B cell (primary cell): ENCODE data around the gene CLCA1. TPM values are rescaled to one million over a fixed set of nuclear protein-coding genes. Genes with fewer than 3 reads are reported as not detected.

Experiments used
- ATAC-seq: fragments of 200-7000 bp; cut with Tn5 transposase; one replicate; pipeline ENCODE4 v1.10.0; 2021; ENCODE audit warnings: low read depth, mild to moderate bottlenecking, moderate number of reproducible peaks, moderate library complexity
- CTCF ChIA-PET: fragments of 350-600 bp; sonication (Branson Sonifier 250); formaldehyde crosslinking; loops from one replicate; lab custom pipeline; 2021; ENCODE audit warnings: antibody characterized with exemption, inconsistent platforms; lab: Charles Lee
- POLR2A ChIA-PET: fragments of 350-600 bp; sonication (Branson Sonifier 250); formaldehyde crosslinking; loops from one replicate; lab custom pipeline; 2021; ENCODE audit warnings: antibody characterized with exemption; lab: Charles Lee
- DNase-seq: peaks from one replicate; pipeline ENCODE4 v3.0.0; 2013
- H2AFZ ChIP-seq: 2 replicates; pipeline ENCODE4 v1.6.1; 2012; ENCODE audit warnings: mild to moderate bottlenecking, low read depth, low read length; ENCODE audit not compliant: insufficient read depth, poor library complexity, severe bottlenecking
- H3K27ac ChIP-seq, 2 donors: 1 replicate in 1 of 2; 2 replicates in 1 of 2; pipeline ENCODE4 v1.5.1; 2012 to 2013; ENCODE audit warnings: low read length in 2 of 2, mild to moderate bottlenecking in 2 of 2, moderate library complexity in 1 of 2
- H3K27me3 ChIP-seq, 4 experiments: fragments of 200-600 bp in 1 of 4; sonication (generic) in 1 of 4; replicated peaks in 1 of 4; 1 replicate in 2 of 4; 2 replicates in 2 of 4; pipeline versions ENCODE4 v1.6.1 to v1.7.0; 2013 to 2016; ENCODE audit warnings: low read length in 3 of 4, mild to moderate bottlenecking in 2 of 4, mixed read lengths in 1 of 4, moderate library complexity in 1 of 4; ENCODE audit not compliant: insufficient read depth in 4 of 4, control insufficient read depth in 3 of 4; ENCODE audit errors: control extremely low read depth in 1 of 4
- H3K36me3 ChIP-seq, 2 experiments: replicated peaks in 1 of 2; 1 replicate in 1 of 2; 2 replicates in 1 of 2; pipeline versions ENCODE4 v1.6.1 to v1.7.1; 2013; ENCODE audit warnings: low read length in 1 of 2; ENCODE audit not compliant: insufficient read depth in 2 of 2, control insufficient read depth in 1 of 2; ENCODE audit errors: control extremely low read depth in 1 of 2, extremely low read depth in 1 of 2
- H3K4me1 ChIP-seq, 2 donors: fragments of 200-600 bp in 1 of 2; sonication (generic) in 1 of 2; 1 replicate in 1 of 2; 2 replicates in 1 of 2; pipeline versions ENCODE4 v1.5.1 to v1.6.1; 2013 to 2017; ENCODE audit warnings: low read length in 2 of 2; ENCODE audit not compliant: control insufficient read depth in 2 of 2, insufficient read depth in 2 of 2
- H3K4me2 ChIP-seq: replicated peaks from 2 replicates; pipeline ENCODE3; 2012; ENCODE audit warnings: mild to moderate bottlenecking, low read depth, low read length; ENCODE audit not compliant: poor library complexity, severe bottlenecking
- H3K4me3 ChIP-seq, 5 experiments: fragments of 200-600 bp in 1 of 5; sonication (generic) in 1 of 5; 1 replicate in 3 of 5; 2 replicates in 2 of 5; pipeline versions ENCODE4 v1.5.1 to v1.7.0; 2011 to 2016; ENCODE audit warnings: low read length in 4 of 5, mild to moderate bottlenecking in 4 of 5, low read depth in 2 of 5, control low read depth in 1 of 5, moderate library complexity in 1 of 5; ENCODE audit not compliant: insufficient read depth in 1 of 5; ENCODE audit errors: control extremely low read depth in 1 of 5, extremely low read depth in 1 of 5
- H3K79me2 ChIP-seq: fragments of 200-600 bp; sonication (generic); one replicate; pipeline ENCODE4 v1.6.0; 2016; ENCODE audit warnings: low read length; ENCODE audit not compliant: control insufficient read depth, insufficient read depth
- H3K9ac ChIP-seq: fragments of 200-600 bp; sonication (generic); 2 replicates; pipeline ENCODE4 v1.6.1; 2017; ENCODE audit warnings: mild to moderate bottlenecking, low read length, moderate library complexity
- H3K9me3 ChIP-seq, 3 donors: one replicate each; pipeline versions ENCODE4 v1.6.1 to v1.7.1; 2013; ENCODE audit warnings: low read length in 2 of 3; ENCODE audit not compliant: control insufficient read depth in 2 of 3, insufficient read depth in 1 of 3; ENCODE audit errors: control extremely low read depth in 1 of 3
- H4K20me1 ChIP-seq: 2 replicates; pipeline ENCODE4 v1.6.0; 2012; ENCODE audit warnings: mild to moderate bottlenecking, low read length; ENCODE audit not compliant: insufficient read depth, control insufficient read depth, poor library complexity, severe bottlenecking
- H3K27ac Mint-ChIP-seq: one replicate; pipeline ENCODE4 v1.8.0; 2021; ENCODE audit warnings: mixed read lengths
- H3K27me3 Mint-ChIP-seq: one replicate; pipeline ENCODE4 v1.8.0; 2021; ENCODE audit warnings: mixed read lengths
- H3K4me1 Mint-ChIP-seq: one replicate; pipeline ENCODE4 v1.8.0; 2021; ENCODE audit warnings: mixed read lengths
- H3K4me3 Mint-ChIP-seq: one replicate; pipeline ENCODE4 v1.8.0; 2021; ENCODE audit warnings: mixed read lengths
- H3K9me3 Mint-ChIP-seq: one replicate; pipeline ENCODE4 v1.8.0; 2022; ENCODE audit warnings: mixed read lengths; ENCODE audit not compliant: insufficient read depth
- EZH2 ChIP-seq: IDR thresholded peaks from 2 replicates; pipeline ENCODE4 v1.6.1; 2012; ENCODE audit warnings: borderline replicate concordance, low read depth, mild to moderate bottlenecking, moderate library complexity, low read length; ENCODE audit not compliant: insufficient read depth, poor library complexity, severe bottlenecking
- WGBS: methylation state at CpG from one replicate; pipeline ENCODE4 v1.1.5; 2013; ENCODE audit warnings: missing lambda C conversion rate; ENCODE audit not compliant: insufficient coverage; 5-methylcytosine and 5-hydroxymethylcytosine counted together
- intact Hi-C: fragments of 100-400 bp; cut with micrococcal nuclease; formaldehyde crosslinking; loops from one replicate; pipeline ENCODE4 v1.10.0; 2022
- polyA plus RNA-seq: library from polyadenylated mRNA; depleted of rRNA; stranded (reverse); fragments of >200 nt; gene quantifications from 2 replicates; pipeline ENCODE4 v1.2.3, GENCODE V29; 2012
- total RNA-seq, 2 donors: library from RNA; stranded (reverse); fragments of 120-200 nt in 1 of 2; gene quantifications; 1 replicate in 1 of 2; 2 replicates in 1 of 2; pipeline versions ENCODE4 v1.2.3 to v1.2.4, GENCODE V29; 2013 to 2022
- TF ChIP-seq, protein P1 (sequence below): fragments of 200-600 bp; IDR thresholded peaks from one replicate; pipeline ENCODE4 v1.8.0; 2022; ENCODE audit warnings: antibody characterized with exemption, mild to moderate bottlenecking

Gene CLCA1
- total and polyA plus RNA-seq, 2 donors (not counting 1 experiment from before 2014, with no cell fraction given) = not detected

- WGBS = no CpG with 5 or more reads among the region's 2 CpGs
- no peak for ATAC-seq
- H3K4me3 Mint-ChIP-seq = no peak overlapping the region
These were observed 33.4 kb upstream of the CLCA1 start for GRCh38 chr1:86435327-86435726.

GRCh38 chr1:86436041-86436440 is 32.7 kb upstream of the CLCA1 start:
- H3K79me2 ChIP-seq = no peaks in the 10 kb centered on the region
- H3K9me3 Mint-ChIP-seq = no peaks in the 10 kb centered on the region
- intact Hi-C loops = no loop called here
- no peak overlapping the region for H3K27ac Mint-ChIP-seq
- H2AFZ ChIP-seq = no peak overlapping the region
- H3K4me3 ChIP-seq = no peak overlapping the region
- TF ChIP-seq, protein P1, sequence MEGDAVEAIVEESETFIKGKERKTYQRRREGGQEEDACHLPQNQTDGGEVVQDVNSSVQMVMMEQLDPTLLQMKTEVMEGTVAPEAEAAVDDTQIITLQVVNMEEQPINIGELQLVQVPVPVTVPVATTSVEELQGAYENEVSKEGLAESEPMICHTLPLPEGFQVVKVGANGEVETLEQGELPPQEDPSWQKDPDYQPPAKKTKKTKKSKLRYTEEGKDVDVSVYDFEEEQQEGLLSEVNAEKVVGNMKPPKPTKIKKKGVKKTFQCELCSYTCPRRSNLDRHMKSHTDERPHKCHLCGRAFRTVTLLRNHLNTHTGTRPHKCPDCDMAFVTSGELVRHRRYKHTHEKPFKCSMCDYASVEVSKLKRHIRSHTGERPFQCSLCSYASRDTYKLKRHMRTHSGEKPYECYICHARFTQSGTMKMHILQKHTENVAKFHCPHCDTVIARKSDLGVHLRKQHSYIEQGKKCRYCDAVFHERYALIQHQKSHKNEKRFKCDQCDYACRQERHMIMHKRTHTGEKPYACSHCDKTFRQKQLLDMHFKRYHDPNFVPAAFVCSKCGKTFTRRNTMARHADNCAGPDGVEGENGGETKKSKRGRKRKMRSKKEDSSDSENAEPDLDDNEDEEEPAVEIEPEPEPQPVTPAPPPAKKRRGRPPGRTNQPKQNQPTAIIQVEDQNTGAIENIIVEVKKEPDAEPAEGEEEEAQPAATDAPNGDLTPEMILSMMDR = no peak
- no peak for TF ChIP-seq EZH2
- H4K20me1 ChIP-seq = no peaks in the 10 kb centered on the region
- no peaks in the 10 kb centered on the region for H3K36me3 ChIP-seq
- H3K9me3 ChIP-seq = no peaks in the 10 kb centered on the region
- WGBS = 0% methylated on average over 1 of the region's 2 CpGs
- no peaks in the 10 kb centered on the region for H3K4me1 ChIP-seq
- no peak overlapping the region for H3K4me2 ChIP-seq
- no peak overlapping the region for H3K4me3 Mint-ChIP-seq
- POLR2A ChIA-PET = no interaction called here
- ATAC-seq (no peak), DNase-seq (no peak)
- CTCF ChIA-PET = no interaction called here
- no peak overlapping the region for H3K9ac ChIP-seq
- no peaks in the 10 kb centered on the region for H3K4me1 Mint-ChIP-seq
- H3K27me3 ChIP-seq = peaks cover 0 to 5% (median 2%) of the 10 kb centered on the region in 4 experiments
- H3K27me3 Mint-ChIP-seq = peaks cover 21% of the 10 kb centered on the region
- no peak overlapping the region for H3K27ac ChIP-seq

More at GRCh38 chr1:86435327-86435726, 33.4 kb upstream of the CLCA1 start:
- no peak overlapping the region for H3K4me3 ChIP-seq
- peaks cover 0 to 5% (median 2%) of the 10 kb centered on the region in 4 experiments for H3K27me3 ChIP-seq
- no peaks in the 10 kb centered on the region for H3K79me2 ChIP-seq
- Mint-ChIP-seq H3K27ac (no peak overlapping the region), H3K9me3 (no peaks in the 10 kb centered on the region), H3K27me3 (peaks cover 21% of the 10 kb centered on the region), H3K4me1 (no peaks in the 10 kb centered on the region)
- ChIA-PET CTCF (no interaction called here), POLR2A (interaction anchor here (0.6 kb wide), 1 partner anchor 320 kb away, joined by 3 read pairs; no protein-coding TSS in a partner anchor)
- H3K9ac ChIP-seq = no peak overlapping the region
- H3K4me1 ChIP-seq = no peaks in the 10 kb centered on the region
- no peak overlapping the region for H2AFZ ChIP-seq
- no peaks in the 10 kb centered on the region for H4K20me1 ChIP-seq
- no peaks in the 10 kb centered on the region for H3K9me3 ChIP-seq
- no peaks in the 10 kb centered on the region for H3K36me3 ChIP-seq
- no peak for DNase-seq
- intact Hi-C loops = no loop called here
- no peak overlapping the region for H3K27ac ChIP-seq
- TF ChIP-seq, protein P1 = no peak
- TF ChIP-seq EZH2 = no peak
- H3K4me2 ChIP-seq = no peak overlapping the region
